HG03280 (cell line): Measurements from ENCODE around the gene TBX4.
"Not testable (repeated sequence)": the region's sequence is repeated elsewhere in the genome, so short reads cannot be mapped to it uniquely, and the experiment has no call there.

ENCODE experiments used
- ATAC-seq: cut with Tn5 transposase; IDR thresholded peaks from one replicate; pipeline ENCODE4 v1.9.1; 2021; ENCODE audit warnings: mild to moderate bottlenecking, moderate library complexity; ENCODE audit not compliant: unreplicated experiment

The TBX4 gene

DNA sequence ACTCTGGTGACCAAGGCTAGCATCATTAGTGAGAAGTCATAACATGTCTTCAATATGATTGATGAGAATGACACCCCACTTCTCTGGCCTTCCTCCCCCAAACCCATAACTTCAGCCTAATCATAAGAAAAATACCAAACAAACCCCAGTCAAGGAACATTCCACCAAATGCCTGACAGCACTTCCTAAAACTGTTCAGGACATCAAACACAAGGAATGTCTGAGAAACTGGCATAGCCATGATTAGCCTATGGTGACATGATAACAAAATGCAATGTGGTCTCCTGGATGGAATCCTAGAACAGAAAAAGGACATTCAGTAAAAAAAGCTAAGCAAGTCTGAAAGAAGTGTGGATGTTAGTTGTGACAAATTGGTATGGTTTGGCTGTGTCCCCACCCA is 24.7 kb upstream of the TBX4 start:
- no peak for ATAC-seq

GRCh38 chr17:61429274-61429673 is 22.9 kb upstream of the TBX4 start:
- ATAC-seq, result no peak

DNA sequence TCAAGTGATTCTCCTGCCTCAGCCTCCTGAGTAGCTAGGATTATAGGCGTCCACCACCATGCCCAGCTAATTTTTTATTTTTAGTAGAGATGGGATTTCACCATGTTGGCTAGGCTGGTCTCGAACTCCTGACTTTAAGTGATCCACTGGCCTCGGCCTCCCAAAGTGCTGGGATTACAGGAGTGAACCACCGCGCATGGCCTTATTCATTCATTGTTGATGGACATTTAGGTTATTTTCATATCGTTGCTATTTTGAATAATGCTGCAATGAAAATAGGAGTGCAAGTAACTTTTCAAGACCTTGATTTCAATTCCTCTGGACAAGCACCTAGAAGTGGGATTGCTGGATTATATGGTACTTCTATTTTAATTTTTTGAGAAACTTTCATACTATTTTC is 22.4 kb upstream of the TBX4 start:
- ATAC-seq, result not testable (repeated sequence)

- ATAC-seq, result no peak
Observed at GRCh38 chr17:61431594-61432311, 20.5 kb upstream of the TBX4 start.

- no peak for ATAC-seq
Observed at GRCh38 chr17:61436273-61436672, 15.9 kb upstream of the TBX4 start.

GRCh38 chr17:61436995-61437704 is 15.1 kb upstream of the TBX4 start:
- no peak for ATAC-seq

- no peak for ATAC-seq
Observed at GRCh38 chr17:61440697-61441096, 11.5 kb upstream of the TBX4 start.

DNA sequence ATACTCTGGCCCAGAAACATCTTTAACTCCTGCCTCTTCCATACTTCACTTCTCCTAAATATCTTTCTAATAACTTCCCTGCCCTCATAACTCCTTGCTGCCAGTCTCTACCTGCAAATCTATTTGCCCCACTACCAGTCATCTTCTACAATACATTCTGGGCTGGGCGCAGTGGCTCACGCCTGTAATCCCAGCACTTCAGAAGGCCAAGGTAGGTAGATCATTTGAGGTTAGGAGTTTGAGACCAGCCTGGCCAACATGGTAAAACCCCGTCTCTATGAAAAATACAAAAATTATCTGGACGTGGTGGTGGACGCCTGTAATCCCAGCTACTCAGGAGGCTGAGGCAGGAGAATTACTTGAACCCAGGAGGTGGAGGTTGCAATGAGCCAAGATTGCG is 10.7 kb upstream of the TBX4 start:
- ATAC-seq, result not testable (repeated sequence)

DNA sequence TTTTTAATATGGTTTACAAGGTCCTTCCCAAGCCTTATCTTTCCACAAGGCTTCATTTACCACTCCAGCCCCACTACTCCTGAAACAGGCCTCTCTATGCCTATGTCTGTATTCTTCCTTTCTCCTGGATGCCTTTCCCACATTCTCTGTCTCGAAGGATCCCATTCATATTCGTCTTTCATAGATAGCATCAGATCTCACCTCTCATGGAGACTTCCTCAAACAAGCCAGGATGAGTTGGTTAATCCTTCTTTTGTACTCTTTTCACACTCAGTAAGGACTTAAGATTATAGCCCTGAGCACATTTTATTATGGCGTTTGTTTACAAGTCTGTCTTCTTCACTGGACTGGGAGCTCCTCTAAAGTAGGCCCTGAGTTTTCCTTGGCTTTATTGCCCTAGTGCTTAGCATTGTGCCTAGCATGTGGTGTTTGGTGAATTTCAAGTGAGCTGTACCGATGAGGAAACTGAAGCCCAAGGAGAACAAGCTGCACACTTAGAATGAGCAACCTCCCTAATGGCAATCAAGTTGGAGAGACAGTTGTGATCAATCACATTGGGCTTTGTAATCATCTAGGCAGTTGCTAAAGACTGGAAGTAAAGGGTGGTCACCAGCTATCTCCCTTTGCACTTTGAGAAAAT is 10.0 kb upstream of the TBX4 start:
- ATAC-seq, result no peak

DNA sequence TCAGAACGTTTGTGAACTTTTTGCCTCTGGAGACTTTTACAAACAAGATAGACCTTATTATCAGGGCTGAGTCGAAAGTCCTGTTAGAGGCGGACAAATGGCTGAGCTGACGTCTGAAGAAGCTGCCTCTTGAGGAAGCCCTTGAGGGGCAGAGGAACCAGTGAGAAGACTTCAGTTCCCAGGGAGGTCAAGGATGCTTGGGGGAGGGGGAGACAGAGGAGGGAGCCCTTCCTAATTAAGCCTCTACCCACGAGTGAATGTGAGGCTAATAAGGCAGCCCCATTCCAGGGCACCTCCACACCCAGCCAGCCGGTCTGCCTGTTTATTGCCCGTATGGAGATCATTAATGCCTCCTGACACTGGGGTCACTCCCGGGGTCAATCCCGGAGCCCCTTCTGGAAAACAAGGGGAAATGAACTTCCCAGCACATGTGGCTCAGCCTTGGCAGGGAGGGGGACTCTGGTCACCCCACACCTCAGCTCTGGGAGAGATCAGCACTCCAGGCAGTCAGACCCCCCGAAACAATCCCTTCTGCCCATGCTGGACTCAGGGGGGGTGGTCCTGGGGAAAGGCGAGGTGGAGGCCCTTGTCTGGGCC is 9.2 kb upstream of the TBX4 start:
- no peak for ATAC-seq

DNA sequence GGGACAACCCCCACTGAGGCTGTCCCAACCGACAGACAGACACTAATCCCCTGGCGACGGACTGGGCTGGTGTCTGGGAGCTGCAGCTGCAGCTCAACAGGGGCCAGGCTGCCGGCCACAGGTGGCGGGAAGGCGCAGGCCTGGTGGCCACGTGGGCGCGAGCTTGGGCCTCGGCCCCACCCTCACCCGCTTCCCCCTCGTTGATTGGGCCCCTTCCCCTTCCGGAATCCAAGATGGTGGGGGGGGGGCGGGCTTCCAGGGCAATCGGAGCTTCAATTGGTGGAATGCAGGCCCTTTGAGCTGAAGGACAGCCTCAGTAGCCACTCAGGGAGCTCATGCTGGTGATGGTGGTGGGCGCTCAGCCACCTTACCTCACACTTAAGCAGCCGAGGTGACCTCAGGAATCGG is 8.7 kb upstream of the TBX4 start:
- ATAC-seq, result no peak

DNA sequence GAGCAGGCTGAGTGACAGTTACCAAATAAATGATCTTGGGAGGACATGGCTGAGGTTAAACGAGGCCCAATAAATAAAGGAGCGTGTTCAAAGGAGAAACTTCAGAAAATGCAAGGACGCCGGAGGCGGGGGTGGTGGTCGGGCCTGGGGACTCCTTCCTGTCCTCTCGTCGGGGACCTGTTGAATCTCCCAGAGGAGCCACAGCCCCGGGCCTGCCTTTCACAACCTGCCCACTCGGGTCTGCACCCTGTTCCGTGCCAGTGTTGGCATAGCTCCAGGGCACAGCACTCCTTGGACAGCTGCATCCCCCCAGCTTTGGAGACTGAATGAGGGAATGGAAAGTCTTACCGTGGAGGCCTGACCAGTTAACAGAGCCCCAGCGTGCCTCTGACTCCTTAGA is 8.1 kb upstream of the TBX4 start:
- no peak for ATAC-seq

DNA sequence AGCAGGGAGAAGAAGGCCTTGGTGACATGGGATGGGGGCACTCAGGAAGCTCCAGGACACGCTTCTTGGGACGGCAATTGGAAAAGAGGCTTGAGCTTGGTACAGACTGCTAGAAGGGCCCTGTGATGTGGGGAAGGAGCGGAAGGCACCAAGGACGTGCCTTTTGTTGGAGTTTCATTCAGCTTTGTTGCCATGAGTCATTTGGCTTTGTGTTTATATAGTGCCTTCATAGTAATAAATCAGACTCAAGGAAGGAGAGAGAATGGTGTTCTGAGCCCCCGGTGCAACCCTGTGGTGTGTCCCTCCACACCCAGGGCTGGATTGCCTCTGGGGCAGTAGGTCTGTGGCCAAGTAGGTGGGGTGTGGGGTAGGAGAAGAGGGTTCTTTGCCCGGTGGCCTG is 7.4 kb upstream of the TBX4 start:
- no peak for ATAC-seq

DNA sequence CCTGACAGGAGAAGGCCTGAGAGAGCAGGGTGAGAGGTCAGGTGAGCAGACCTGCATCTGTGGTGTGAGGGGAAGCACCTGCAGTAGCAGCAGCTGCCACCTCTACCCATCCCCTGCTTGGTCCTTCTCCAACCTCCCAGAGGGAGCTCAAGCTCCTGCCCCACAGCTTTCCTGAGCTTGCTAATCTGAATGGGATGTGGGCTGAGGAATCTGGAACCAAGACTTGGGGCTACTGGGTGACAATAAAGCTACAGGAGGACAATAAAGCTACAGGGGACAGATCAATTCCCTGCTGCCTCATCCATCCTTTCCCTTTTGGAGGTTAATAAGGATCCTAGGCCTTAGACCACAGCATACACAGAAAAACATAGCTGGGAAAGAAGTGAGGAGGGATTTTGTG is 4.9 kb upstream of the TBX4 start:
- ATAC-seq, result no peak

- no peak for ATAC-seq
Observed at GRCh38 chr17:61448042-61448441, 4.2 kb upstream of the TBX4 start.

GRCh38 chr17:61449140-61449539 is 3.1 kb upstream of the TBX4 start:
- not testable (repeated sequence) for ATAC-seq

DNA sequence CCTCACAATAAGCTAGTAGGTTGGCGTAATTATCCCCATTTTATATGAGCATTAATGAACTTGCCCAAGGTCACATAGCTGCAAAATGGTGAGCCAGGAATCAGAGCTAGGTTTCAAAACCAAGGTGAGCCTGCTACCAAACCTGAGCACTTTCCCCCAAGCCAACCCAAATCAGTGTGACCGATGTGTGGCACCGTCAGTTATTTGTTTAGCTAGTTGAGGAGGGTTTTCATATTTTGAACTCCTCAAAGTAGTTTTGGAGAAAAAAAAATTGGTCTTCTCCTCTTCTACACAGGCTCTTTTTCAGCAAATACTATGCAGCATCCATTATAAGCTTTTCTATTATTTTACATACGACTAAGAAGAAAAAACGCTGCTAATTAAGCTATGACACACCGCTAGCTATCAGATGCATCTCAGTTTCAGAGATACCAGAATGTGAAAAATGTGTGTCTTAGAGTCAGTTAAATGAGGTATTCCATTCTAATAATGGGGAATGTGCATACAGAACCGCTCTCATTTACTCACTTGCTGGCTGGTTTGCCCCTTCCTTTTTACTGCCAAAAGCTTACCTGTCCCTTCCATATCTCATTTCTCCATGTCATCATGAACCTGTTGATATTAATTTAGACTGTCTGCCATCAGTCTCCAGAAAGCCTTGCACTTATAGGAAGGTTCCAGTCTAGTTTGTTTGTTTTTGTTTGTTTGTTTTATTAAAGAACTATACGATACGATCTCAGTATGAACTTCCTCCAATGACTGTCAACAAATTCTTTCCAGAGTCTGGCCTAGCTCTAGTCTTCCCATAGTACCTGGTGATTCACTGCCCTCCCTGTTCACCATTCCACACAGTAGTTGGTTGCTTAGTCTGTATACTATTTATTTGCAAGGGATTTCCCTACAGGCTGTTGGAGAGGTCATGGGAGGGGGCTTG is 2.2 kb upstream of the TBX4 start:
- no peak for ATAC-seq

- ATAC-seq, result no peak
Observed at GRCh38 chr17:61450641-61451537, 1.3 kb upstream of the TBX4 start.

DNA sequence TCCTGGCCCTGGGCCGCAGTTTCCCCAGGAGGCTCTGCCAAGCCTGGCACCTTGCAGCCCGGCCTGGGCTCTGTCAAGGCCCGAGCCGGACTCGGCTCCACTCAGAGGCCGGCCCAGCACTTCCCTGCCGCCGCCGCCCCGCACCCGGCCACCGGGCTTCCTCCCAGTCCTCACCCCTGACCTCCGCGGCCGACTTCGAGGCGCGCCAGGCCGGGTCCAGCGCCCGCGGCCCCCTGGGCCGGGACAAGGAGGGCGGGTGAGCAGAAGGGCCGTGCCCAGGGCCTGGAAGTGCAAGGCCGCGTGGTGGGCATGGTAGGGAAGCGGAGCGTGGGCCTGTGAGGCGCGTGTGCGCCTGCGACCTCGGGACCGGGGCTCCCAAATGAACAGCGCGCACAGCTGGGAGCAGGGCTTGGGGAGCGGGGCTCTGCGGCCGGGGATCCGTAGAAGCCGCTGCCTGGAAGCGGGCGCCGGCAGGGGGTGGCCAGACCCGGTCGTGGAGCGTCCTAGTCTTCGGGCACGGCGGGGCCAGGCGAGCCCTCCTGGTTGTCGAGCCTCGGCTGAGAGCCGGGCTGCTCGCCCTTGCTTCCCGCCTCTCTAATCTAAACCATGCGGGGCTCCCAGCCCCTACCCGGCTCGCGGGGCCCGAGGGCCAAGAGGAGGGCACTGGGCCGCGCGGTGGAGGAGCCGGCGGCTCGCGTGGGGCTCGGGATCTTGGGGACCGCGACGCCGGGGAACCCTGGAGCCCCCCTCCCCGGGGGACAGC is 503 bp upstream of the TBX4 start:
- no peak for ATAC-seq
